Measurements from ENCODE around the gene GRM5. TPM values are rescaled to one million over a fixed set of nuclear protein-coding genes. Genes with fewer than 3 reads are reported as not detected.
"Not testable (repeated sequence)": the region's sequence is repeated elsewhere in the genome, so short reads cannot be mapped to it uniquely, and the experiment has no call there.

The GRM5 gene
- total RNA-seq, 2 donors from 2014 or later: not detected

DNA sequence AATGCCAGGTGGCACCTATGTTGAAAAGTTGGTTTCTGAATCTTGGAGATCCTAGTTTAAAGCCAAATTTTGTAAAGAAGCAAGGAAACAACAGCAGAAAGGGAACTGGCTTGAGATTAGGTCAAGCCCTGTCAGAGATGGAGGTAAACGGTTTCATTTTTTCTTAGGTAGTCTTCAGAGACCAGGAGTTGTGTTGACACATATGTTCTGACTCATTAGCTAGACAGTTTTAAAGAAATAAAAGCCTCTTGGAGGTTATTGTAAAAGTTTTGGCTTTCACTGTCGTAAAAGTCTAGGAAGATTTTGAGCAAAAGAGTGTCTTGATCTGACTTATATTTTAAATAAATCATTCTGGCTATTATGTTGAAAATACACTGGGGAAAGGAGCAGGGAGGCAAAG lies 576.8 kb downstream of the GRM5 start:
- Mint-ChIP-seq H3K27ac (no peak overlapping the region), H3K4me3 (no peak overlapping the region), H3K9me3 (no peaks in the 10 kb centered on the region), H3K4me1 (no peaks in the 10 kb centered on the region), H3K27me3 (no peaks in the 10 kb centered on the region), H3K36me3 (ENCODE audit: low read depth) (no peaks in the 10 kb centered on the region)
- no peak for ATAC-seq (replicated peaks)

DNA sequence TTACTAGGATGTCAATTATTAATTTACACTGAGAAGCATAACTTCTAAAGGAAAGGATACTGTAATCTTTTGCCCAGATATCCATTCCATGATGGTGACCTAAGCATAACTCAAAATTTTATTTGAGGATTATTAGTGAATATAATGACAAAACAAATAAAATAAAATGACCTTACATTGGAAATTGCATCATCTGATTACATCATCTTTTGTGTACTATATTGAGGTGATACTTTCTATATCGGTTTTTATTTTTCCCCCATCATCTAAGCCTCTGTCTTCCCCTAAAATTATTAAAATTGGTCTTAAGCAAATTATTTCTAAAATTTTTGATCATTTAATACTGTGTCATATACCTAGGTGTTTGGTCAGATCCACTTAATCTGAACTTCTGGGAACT lies 578.1 kb downstream of the GRM5 start:
- no peaks in the 10 kb centered on the region for H3K9me3 Mint-ChIP-seq
- H3K4me3 Mint-ChIP-seq: no peak overlapping the region
- H3K27me3 Mint-ChIP-seq: no peaks in the 10 kb centered on the region
- H3K27ac Mint-ChIP-seq: no peak overlapping the region
- no peaks in the 10 kb centered on the region for H3K36me3 Mint-ChIP-seq (ENCODE audit: low read depth)
- no peaks in the 10 kb centered on the region for H3K4me1 Mint-ChIP-seq
- ATAC-seq (replicated peaks): no peak

GRCh38 chr11:88484873-88485621 lies 580.7 kb downstream of the GRM5 start:
- no peak overlapping the region for H3K27ac Mint-ChIP-seq
- no peaks in the 10 kb centered on the region for H3K36me3 Mint-ChIP-seq (ENCODE audit: low read depth)
- no peaks in the 10 kb centered on the region for H3K4me1 Mint-ChIP-seq
- H3K4me3 Mint-ChIP-seq: no peak overlapping the region
- H3K27me3 Mint-ChIP-seq: no peaks in the 10 kb centered on the region
- no peaks in the 10 kb centered on the region for H3K9me3 Mint-ChIP-seq
- peak; percentile 81 for ATAC-seq (replicated peaks)

DNA sequence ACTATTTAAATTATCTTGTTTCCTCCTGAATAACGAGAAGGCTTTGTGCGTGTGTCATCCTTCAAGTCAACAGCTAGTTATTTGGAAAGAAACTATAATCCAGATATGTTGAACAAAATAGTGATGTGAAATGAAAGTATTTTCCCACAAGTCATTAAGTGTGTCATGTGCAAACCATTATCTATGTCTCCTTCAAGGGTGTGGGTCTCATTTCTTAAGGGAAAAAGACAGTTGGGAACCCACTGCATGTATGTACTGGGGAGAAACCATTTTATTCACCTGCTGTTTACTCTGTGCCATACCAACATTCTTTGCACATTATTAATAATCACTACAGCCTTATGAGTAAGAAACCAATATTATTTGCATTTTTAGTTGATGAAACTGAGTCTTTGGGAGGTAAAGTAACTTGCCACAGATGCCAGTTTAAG lies 582.9 kb downstream of the GRM5 start:
- ATAC-seq (replicated peaks): no peak
- Mint-ChIP-seq H3K36me3 (ENCODE audit: low read depth) (no peaks in the 10 kb centered on the region), H3K4me1 (no peaks in the 10 kb centered on the region), H3K27me3 (no peaks in the 10 kb centered on the region), H3K27ac (no peak overlapping the region), H3K4me3 (no peak overlapping the region), H3K9me3 (no peaks in the 10 kb centered on the region)

DNA sequence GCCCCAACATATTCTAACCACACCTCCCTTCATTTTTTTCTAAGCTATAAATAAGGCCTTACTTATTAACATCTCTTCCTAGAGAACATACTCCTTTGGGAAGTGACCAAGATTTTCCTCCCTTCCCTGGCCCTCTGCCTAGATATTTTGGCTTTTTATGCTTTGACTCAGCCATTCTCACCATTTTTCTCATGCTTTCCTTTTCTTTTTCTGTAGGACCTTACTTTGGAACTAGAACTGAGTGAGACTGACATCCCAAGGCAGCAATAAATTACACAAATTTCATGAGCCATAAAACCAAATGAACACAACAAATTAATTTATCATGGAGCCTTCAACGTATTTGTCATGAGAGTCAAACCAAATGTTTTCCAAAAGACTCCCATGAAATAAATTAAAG lies 585.6 kb downstream of the GRM5 start:
- Mint-ChIP-seq H3K4me3 (no peak overlapping the region), H3K27me3 (no peaks in the 10 kb centered on the region), H3K9me3 (no peaks in the 10 kb centered on the region), H3K27ac (no peak overlapping the region), H3K4me1 (no peaks in the 10 kb centered on the region), H3K36me3 (ENCODE audit: low read depth) (no peaks in the 10 kb centered on the region)
- ATAC-seq (replicated peaks): no peak

DNA sequence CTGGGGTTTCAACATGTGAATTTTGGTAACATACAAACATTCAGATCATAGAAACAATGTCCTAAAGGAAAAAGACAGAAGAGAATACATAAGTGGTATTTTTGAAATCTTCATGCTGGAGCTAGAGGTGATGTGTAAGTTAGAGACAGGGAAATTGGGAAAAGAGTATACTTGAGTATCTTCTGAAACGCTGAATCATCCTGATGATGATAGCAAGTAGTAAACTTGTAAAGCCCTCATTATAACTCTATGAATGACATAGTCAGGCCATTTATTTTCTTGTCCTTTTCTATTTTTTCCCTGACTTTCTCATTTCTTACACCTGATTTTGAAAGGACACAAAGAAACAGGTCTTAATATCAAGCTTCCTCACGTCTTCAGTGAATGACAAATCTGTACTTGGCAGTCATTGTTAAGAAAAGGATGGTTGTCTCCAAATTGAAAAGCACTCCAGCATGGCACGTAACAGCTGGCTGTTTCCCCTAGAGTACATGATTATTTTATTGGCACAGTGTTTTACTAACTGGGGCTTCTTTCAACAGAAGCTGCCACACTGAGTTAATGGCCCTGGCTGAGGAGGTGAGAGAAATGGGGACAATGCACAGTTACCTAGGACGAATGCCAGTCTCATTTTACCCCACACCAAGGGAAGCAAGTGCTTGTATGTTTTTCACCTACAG lies 587.5 kb downstream of the GRM5 start:
- no peak for ATAC-seq (replicated peaks)
- H3K9me3 Mint-ChIP-seq: no peaks in the 10 kb centered on the region
- peaks cover 8% of the 10 kb centered on the region for H3K27me3 Mint-ChIP-seq
- H3K4me1 Mint-ChIP-seq: no peaks in the 10 kb centered on the region
- H3K36me3 Mint-ChIP-seq (ENCODE audit: low read depth): no peaks in the 10 kb centered on the region
- H3K27ac Mint-ChIP-seq: no peak overlapping the region
- no peak overlapping the region for H3K4me3 Mint-ChIP-seq

GRCh38 chr11:88475991-88476418 lies 589.8 kb downstream of the GRM5 start:
- no peaks in the 10 kb centered on the region for H3K36me3 Mint-ChIP-seq (ENCODE audit: low read depth)

DNA sequence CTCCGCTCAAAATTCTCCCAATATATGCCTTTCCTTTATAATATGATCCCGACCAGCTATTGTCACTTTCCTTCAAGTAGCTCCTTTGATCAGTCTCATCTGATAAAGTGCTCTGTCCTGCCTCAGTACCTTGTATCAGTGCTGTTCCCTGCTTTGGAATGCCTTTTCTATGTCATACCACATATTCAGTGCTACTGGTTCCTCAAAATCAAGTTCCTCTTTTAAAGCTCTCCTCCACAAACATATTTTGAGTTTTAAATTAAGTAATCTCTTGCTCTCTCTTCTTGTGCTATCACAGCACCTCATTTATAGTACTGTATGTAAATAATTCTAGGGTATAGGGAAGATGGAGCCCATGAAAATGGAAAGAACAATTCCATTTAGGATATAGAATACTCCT lies 591.1 kb downstream of the GRM5 start:
- no peak overlapping the region for H3K4me3 Mint-ChIP-seq
- ATAC-seq (replicated peaks): no peak
- H3K27ac Mint-ChIP-seq: no peak overlapping the region
- H3K9me3 Mint-ChIP-seq: peaks cover 5% of the 10 kb centered on the region
- no peaks in the 10 kb centered on the region for H3K36me3 Mint-ChIP-seq (ENCODE audit: low read depth)
- H3K27me3 Mint-ChIP-seq: peaks cover 13% of the 10 kb centered on the region
- H3K4me1 Mint-ChIP-seq: no peaks in the 10 kb centered on the region

More at GRCh38 chr11:88475991-88476418, 589.8 kb downstream of the GRM5 start:
- H3K4me3 Mint-ChIP-seq: no peak overlapping the region
- peaks cover 13% of the 10 kb centered on the region for H3K27me3 Mint-ChIP-seq
- peaks cover 5% of the 10 kb centered on the region for H3K9me3 Mint-ChIP-seq
- H3K4me1 Mint-ChIP-seq: no peaks in the 10 kb centered on the region
- no peak for ATAC-seq (replicated peaks)
- no peak overlapping the region for H3K27ac Mint-ChIP-seq

DNA sequence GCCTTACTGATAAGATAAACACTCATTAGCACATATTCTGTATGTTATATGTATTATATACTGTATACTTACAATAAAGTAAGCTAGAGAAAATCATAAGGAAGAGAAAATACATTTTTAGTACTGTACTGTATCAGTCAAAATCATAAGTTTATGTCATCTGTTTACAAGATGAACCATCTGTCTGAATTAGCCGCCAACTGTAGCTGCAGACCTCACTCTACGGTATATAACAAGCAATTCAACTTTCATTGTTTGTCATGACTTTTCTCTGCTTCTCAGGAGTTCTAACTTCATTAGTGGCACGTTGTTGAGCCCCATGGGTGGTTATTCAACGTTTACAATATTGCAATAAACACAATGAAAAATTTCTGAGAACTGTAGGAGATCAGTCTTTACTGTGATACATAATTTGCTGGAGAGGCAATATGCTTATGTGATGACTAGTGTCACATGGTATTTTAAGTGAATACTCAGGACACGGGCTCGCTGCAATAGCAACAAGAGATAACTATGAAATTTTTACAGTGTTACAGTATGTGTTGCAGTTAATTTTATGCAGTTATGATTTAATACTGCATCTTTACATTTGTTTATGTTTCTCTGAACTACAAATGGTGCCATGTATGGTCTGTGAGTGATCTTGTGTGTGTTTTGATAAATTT lies 596.1 kb downstream of the GRM5 start:
- Mint-ChIP-seq H3K4me3 (no peak overlapping the region), H3K9me3 (peaks cover 5% of the 10 kb centered on the region), H3K36me3 (ENCODE audit: low read depth) (no peaks in the 10 kb centered on the region), H3K4me1 (no peaks in the 10 kb centered on the region), H3K27ac (no peak overlapping the region), H3K27me3 (peaks cover 16% of the 10 kb centered on the region)
- ATAC-seq (replicated peaks): no peak

DNA sequence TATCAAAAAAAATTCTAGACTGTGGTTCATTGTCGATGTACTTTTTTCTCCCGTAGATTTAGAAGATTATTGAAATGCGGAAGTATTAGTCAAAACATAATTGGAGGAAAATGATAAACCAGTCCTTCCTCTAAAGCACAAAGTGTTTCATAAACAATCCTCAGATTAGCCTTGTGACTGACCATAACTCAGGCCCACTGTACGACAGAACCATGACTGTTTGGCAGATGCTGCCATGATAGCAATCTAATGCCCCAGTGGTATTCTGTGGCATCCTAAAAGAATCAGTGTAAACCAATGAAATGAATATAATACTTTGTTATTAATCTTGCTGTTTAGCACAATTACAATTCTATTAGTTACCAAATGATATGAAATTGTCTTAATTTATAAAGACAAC lies 601.3 kb downstream of the GRM5 start:
- ATAC-seq (replicated peaks): no peak
- H3K4me3 Mint-ChIP-seq: no peak overlapping the region
- peaks cover 3% of the 10 kb centered on the region for H3K27me3 Mint-ChIP-seq
- no peak overlapping the region for H3K27ac Mint-ChIP-seq
- no peaks in the 10 kb centered on the region for H3K36me3 Mint-ChIP-seq (ENCODE audit: low read depth)
- no peaks in the 10 kb centered on the region for H3K4me1 Mint-ChIP-seq
- peaks cover 13% of the 10 kb centered on the region for H3K9me3 Mint-ChIP-seq

DNA sequence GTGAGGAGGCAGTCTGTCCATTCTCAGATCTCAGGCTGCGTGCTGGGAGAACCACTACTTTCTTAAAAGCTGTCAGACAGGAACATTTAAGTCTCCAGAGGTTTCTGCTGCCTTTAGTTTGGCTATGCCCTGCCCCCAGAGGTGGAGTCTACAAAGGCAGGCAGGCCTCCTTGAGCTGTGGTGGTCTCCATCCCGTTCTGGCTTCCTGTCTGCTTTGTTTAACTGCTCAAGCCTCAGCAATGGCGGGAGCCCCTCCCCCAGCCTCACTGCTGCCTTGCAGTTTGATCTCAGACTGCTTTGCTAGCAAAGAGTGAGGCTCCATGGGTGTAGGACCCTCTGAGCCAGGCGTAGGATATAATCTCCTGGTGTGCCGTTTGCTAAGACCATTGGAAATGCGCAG lies 602.5 kb downstream of the GRM5 start:
- not testable (repeated sequence) for ATAC-seq (replicated peaks); H3K4me3 Mint-ChIP-seq; H3K4me1 Mint-ChIP-seq; H3K27me3 Mint-ChIP-seq; H3K27ac Mint-ChIP-seq; H3K36me3 Mint-ChIP-seq (ENCODE audit: low read depth)
- H3K9me3 Mint-ChIP-seq: peaks cover 17% of the 10 kb centered on the region

GRCh38 chr11:88458047-88458446 lies 607.7 kb downstream of the GRM5 start:
- H3K4me1 Mint-ChIP-seq; H3K4me3 Mint-ChIP-seq; H3K36me3 Mint-ChIP-seq (ENCODE audit: low read depth); H3K27ac Mint-ChIP-seq; H3K27me3 Mint-ChIP-seq; ATAC-seq (replicated peaks): not testable (repeated sequence)
- peaks cover 17% of the 10 kb centered on the region for H3K9me3 Mint-ChIP-seq

DNA sequence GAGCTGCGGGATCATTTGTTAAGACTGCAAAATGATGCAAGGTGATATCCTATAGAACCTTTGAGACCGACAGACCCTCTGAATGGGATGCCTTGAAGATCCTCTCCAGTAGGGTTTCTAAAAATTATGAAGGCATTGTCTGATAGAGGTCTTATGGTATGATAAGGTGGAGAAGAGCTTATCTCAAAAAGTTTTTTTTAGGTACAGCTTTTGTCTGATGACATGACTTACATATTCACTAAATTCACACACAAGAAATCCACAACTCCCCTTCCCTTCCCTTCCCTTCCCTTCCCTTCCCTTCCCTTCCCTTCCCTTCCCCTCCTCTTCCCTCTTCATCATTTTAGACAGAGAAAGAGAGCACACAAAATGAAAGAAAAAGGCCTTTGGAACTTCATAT lies 609.8 kb downstream of the GRM5 start:
- H3K4me1 Mint-ChIP-seq: no peaks in the 10 kb centered on the region
- peaks cover 9% of the 10 kb centered on the region for H3K9me3 Mint-ChIP-seq
- no peak overlapping the region for H3K27ac Mint-ChIP-seq
- H3K27me3 Mint-ChIP-seq: no peaks in the 10 kb centered on the region
- no peak overlapping the region for H3K4me3 Mint-ChIP-seq
- ATAC-seq (replicated peaks): no peak
- no peaks in the 10 kb centered on the region for H3K36me3 Mint-ChIP-seq (ENCODE audit: low read depth)

GRCh38 chr11:88454881-88455280 lies 610.9 kb downstream of the GRM5 start:
- H3K4me1 Mint-ChIP-seq: no peaks in the 10 kb centered on the region
- ATAC-seq (replicated peaks): peak; percentile 32
- H3K27ac Mint-ChIP-seq: no peak overlapping the region
- no peak overlapping the region for H3K4me3 Mint-ChIP-seq
- no peaks in the 10 kb centered on the region for H3K36me3 Mint-ChIP-seq (ENCODE audit: low read depth)
- H3K27me3 Mint-ChIP-seq: no peaks in the 10 kb centered on the region
- peaks cover 4% of the 10 kb centered on the region for H3K9me3 Mint-ChIP-seq
